Glutamatergic neuron (in vitro differentiated cells): ENCODE results near the gene VIM. TPM values are rescaled to one million over a fixed set of nuclear protein-coding genes. Genes with fewer than 3 reads are reported as not detected.

Experiments
- DNase-seq: peaks from one replicate; pipeline ENCODE4 v3.0.0; 2022
- H3K27ac Mint-ChIP-seq: one replicate; pipeline ENCODE4 v1.8.0; 2020; ENCODE audit warnings: mild to moderate bottlenecking, mixed read lengths, inconsistent platforms; ENCODE audit not compliant: unreplicated experiment
- H3K27me3 Mint-ChIP-seq: one replicate; pipeline ENCODE4 v1.8.0; 2020; ENCODE audit warnings: mild to moderate bottlenecking, moderate library complexity, mixed read lengths, inconsistent platforms; ENCODE audit not compliant: unreplicated experiment
- H3K36me3 Mint-ChIP-seq: one replicate; pipeline ENCODE4 v1.8.0; 2020; ENCODE audit warnings: mild to moderate bottlenecking, mixed read lengths, inconsistent platforms; ENCODE audit not compliant: unreplicated experiment
- H3K4me1 Mint-ChIP-seq: one replicate; pipeline ENCODE4 v1.8.0; 2020; ENCODE audit warnings: mild to moderate bottlenecking, low read depth, mixed read lengths, inconsistent platforms; ENCODE audit not compliant: unreplicated experiment
- H3K4me3 Mint-ChIP-seq: one replicate; pipeline ENCODE4 v1.8.0; 2020; ENCODE audit warnings: mild to moderate bottlenecking, mixed read lengths, inconsistent platforms; ENCODE audit not compliant: unreplicated experiment
- H3K9me3 Mint-ChIP-seq: one replicate; pipeline ENCODE4 v1.8.0; 2020; ENCODE audit warnings: mild to moderate bottlenecking, moderate library complexity, mixed read lengths, inconsistent platforms; ENCODE audit not compliant: unreplicated experiment
- total RNA-seq: library from RNA; stranded (reverse); fragmentation: NEBNext Ultra II Directional; extraction: Animal tissue kit (Norgen Biotek cat#: 25700); gene quantifications from one replicate; pipeline ENCODE4 v1.2.1, GENCODE V29; 2021; ENCODE audit not compliant: unreplicated experiment
- TF ChIP-seq, protein P1 (sequence below): fragments of 200-600 bp; sonication (generic); IDR thresholded peaks from one replicate; pipeline ENCODE4 v1.5.0; 2021; ENCODE audit not compliant: partially characterized antibody, unreplicated experiment

VIM gene
- total RNA-seq, 1 donor from 2014 or later: 106 TPM

DNA sequence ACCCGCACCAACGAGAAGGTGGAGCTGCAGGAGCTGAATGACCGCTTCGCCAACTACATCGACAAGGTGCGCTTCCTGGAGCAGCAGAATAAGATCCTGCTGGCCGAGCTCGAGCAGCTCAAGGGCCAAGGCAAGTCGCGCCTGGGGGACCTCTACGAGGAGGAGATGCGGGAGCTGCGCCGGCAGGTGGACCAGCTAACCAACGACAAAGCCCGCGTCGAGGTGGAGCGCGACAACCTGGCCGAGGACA is 1.6 kb downstream of the VIM start:
- H3K27ac Mint-ChIP-seq: peak overlapping the region; percentile 68
- H3K4me3 Mint-ChIP-seq: peak overlapping the region; percentile 86
- H3K4me1 Mint-ChIP-seq: no peaks in the 10 kb centered on the region
- H3K27me3 Mint-ChIP-seq: peaks cover 15% of the 10 kb centered on the region
- peaks cover 5% of the 10 kb centered on the region for H3K9me3 Mint-ChIP-seq
- TF ChIP-seq, protein P1, sequence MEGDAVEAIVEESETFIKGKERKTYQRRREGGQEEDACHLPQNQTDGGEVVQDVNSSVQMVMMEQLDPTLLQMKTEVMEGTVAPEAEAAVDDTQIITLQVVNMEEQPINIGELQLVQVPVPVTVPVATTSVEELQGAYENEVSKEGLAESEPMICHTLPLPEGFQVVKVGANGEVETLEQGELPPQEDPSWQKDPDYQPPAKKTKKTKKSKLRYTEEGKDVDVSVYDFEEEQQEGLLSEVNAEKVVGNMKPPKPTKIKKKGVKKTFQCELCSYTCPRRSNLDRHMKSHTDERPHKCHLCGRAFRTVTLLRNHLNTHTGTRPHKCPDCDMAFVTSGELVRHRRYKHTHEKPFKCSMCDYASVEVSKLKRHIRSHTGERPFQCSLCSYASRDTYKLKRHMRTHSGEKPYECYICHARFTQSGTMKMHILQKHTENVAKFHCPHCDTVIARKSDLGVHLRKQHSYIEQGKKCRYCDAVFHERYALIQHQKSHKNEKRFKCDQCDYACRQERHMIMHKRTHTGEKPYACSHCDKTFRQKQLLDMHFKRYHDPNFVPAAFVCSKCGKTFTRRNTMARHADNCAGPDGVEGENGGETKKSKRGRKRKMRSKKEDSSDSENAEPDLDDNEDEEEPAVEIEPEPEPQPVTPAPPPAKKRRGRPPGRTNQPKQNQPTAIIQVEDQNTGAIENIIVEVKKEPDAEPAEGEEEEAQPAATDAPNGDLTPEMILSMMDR: no peak
- peak; percentile 39 for DNase-seq
- no peaks in the 10 kb centered on the region for H3K36me3 Mint-ChIP-seq

- Mint-ChIP-seq H3K36me3 (no peaks in the 10 kb centered on the region), H3K4me1 (no peaks in the 10 kb centered on the region), H3K27me3 (peaks cover 15% of the 10 kb centered on the region), H3K4me3 (peak overlapping the region; percentile 89), H3K27ac (peak overlapping the region; percentile 76), H3K9me3 (peaks cover 5% of the 10 kb centered on the region)
- TF ChIP-seq, protein P1: no peak
- DNase-seq: peak; percentile 73
Measured at GRCh38 chr10:17229967-17230682, 2.1 kb downstream of the VIM start.

DNA sequence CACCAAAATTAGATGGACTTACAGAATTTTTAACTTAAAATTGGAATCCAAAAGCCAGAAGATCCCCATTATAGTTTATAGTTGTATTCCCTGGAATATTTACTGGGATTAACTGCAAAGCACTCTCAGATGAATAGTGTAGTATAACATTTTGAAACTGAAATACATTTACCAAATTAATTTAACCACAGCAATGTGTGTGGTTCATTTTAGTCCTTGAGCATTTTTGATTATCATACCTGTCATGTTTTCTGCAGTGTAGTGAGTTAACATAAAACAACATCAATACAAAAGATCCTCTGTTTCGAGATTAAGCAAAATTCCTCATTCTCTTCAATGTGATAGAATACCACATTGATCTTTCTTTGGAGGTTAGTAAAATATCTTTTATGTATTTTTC is 3.7 kb downstream of the VIM start:
- TF ChIP-seq, protein P1: no peak
- no peaks in the 10 kb centered on the region for H3K4me1 Mint-ChIP-seq
- H3K4me3 Mint-ChIP-seq: peak overlapping the region; percentile 89

DNA sequence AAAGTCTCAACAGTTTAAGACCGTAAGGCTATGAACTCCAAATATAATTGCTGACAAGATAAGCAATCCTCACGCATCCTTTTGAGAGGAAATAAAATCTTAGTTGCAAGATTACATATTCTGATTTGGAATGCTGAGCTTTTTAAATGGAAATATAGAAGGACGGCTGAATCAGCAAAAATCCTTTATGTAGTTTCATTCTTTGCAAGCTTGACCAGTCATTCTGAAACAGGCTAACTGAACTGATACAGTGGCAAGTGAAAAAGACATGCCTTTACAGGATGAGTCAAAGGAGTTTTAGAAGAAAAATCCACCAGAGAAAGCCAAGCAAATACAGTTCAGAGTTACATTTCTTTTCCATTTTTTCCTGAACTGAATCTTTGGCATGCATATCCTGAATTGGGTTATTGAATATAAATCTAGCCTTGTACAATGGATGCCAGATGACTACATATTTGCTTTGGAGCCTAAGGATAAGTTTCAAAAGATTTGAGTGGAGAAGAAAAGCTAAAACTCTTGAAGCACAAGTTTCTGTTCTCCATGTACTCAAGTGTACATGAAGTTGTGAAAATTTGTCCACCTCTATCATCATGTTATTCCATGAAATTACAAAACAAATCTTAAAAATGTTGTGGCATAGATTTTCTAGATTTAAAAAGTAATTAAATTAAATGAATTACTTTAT is 4.4 kb downstream of the VIM start:
- Mint-ChIP-seq H3K4me3 (no peak overlapping the region), H3K36me3 (no peaks in the 10 kb centered on the region), H3K9me3 (peaks cover 5% of the 10 kb centered on the region), H3K4me1 (no peaks in the 10 kb centered on the region), H3K27ac (no peak overlapping the region), H3K27me3 (peaks cover 15% of the 10 kb centered on the region)
- no peak for DNase-seq
- TF ChIP-seq, protein P1: no peak

More for the DNA sequence above, 3.7 kb downstream of the VIM start:
- no peak for DNase-seq
- H3K36me3 Mint-ChIP-seq: no peaks in the 10 kb centered on the region
- peaks cover 5% of the 10 kb centered on the region for H3K9me3 Mint-ChIP-seq
- H3K27me3 Mint-ChIP-seq: peaks cover 15% of the 10 kb centered on the region
- H3K27ac Mint-ChIP-seq: no peak overlapping the region
